ENCODE data around the gene POU6F2. TPM values are rescaled to one million over a fixed set of nuclear protein-coding genes. Genes with fewer than 3 reads are reported as not detected.

The POU6F2 gene
- total RNA-seq, 2 donors from 2014 or later, result 5.2 to 6.3 TPM

Small RNAs within 50 kb of the gene (small RNA-seq; reads per million reads assigned to genes)
- gene SNORA20B, result not detected

Other genes starting within 250 kb of the POU6F2 start
- gene VPS41, start 68.7 kb upstream of the POU6F2 start, total RNA-seq, result 10 to 100 TPM; 18.1 to 53.2 TPM

Data from body of pancreas (tissue), 2 donors.